Measurements from ENCODE around the gene HOTAIR.

DNA sequence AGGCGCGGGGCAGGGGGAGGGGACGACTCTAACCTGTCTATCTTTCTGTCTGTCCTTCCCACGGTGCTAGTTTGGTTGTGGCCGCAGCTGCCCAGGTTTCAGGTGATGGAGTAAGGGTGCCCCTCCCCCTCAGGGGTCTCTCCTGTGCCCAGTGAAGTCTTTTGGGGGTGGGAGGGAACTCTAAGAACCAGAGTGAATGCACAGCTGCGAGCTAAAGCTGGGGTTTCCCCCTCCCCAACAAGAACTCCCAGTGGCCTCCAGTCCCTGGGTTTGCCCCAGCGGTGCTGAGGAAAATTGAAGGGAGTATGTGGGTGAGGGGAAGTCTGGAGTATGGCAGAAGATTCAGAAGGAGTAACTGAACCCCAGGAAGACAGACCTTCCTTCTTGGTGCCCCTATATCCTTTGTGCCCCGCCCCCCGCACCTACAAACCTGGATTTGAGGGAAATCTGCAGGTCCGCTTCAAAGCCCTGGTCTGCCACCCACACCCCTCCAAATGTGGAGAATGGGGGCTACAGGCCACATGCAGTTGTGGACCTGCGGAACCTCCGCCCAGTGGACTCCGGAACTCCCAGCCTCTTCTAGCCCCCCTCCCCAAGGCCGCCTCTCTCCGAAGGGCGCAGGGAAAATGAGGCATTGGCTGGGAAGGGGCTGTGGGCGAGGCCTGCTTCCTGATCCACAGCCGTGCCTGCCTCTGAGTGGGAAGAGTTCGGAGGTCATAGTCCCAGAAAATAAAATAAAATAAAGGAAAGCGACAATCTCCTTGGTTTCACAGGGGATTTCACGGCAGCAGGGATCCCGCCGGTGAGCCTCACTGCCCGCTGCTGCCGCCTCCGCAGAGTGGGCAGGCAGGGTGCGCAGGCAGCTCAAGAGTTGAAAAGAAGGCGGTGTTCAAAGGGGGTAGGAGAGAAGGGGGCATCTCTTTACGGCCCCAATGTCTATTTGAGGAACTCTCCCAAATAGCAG is 21.8 kb upstream of the HOTAIR start:
- TF ChIP-seq, protein P1, sequence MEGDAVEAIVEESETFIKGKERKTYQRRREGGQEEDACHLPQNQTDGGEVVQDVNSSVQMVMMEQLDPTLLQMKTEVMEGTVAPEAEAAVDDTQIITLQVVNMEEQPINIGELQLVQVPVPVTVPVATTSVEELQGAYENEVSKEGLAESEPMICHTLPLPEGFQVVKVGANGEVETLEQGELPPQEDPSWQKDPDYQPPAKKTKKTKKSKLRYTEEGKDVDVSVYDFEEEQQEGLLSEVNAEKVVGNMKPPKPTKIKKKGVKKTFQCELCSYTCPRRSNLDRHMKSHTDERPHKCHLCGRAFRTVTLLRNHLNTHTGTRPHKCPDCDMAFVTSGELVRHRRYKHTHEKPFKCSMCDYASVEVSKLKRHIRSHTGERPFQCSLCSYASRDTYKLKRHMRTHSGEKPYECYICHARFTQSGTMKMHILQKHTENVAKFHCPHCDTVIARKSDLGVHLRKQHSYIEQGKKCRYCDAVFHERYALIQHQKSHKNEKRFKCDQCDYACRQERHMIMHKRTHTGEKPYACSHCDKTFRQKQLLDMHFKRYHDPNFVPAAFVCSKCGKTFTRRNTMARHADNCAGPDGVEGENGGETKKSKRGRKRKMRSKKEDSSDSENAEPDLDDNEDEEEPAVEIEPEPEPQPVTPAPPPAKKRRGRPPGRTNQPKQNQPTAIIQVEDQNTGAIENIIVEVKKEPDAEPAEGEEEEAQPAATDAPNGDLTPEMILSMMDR (IDR thresholded peaks at IDR 0.05; ENCODE audit: low read length) = no peak
- TF ChIP-seq EZH2phosphoT487 (IDR thresholded peaks at IDR 0.05; ENCODE audit: low read length) = no peak

All from MM.1S (cell line).